GM19351 (cell line): ENCODE measurements around the gene HYDIN.
"Not testable (repeated sequence)": the region's sequence is repeated elsewhere in the genome, so short reads cannot be mapped to it uniquely, and the experiment has no call there.

ENCODE experiments used
- ATAC-seq: cut with Tn5 transposase; IDR thresholded peaks from one replicate; pipeline ENCODE4 v1.9.1; 2021; ENCODE audit warnings: mild to moderate bottlenecking, moderate library complexity; ENCODE audit not compliant: unreplicated experiment

The HYDIN gene

GRCh38 chr16:71009440-71010223, 220.9 kb downstream of the HYDIN start:
- not testable (repeated sequence) for ATAC-seq

GRCh38 chr16:71006516-71006915, 224.0 kb downstream of the HYDIN start:
- not testable (repeated sequence) for ATAC-seq

GRCh38 chr16:70999735-71000134, 230.8 kb downstream of the HYDIN start:
- ATAC-seq: not testable (repeated sequence)

GRCh38 chr16:70995799-70996198, 234.7 kb downstream of the HYDIN start:
- not testable (repeated sequence) for ATAC-seq

- not testable (repeated sequence) for ATAC-seq
Measured at GRCh38 chr16:70992511-70992910, 238.0 kb downstream of the HYDIN start.

GRCh38 chr16:70987019-70987715, 243.4 kb downstream of the HYDIN start:
- ATAC-seq: not testable (repeated sequence)

- ATAC-seq: not testable (repeated sequence)
Measured at GRCh38 chr16:70984675-70985074, 245.8 kb downstream of the HYDIN start.

GRCh38 chr16:70968332-70968731, 262.2 kb downstream of the HYDIN start:
- ATAC-seq: not testable (repeated sequence)

GRCh38 chr16:70960169-70960568, 270.4 kb downstream of the HYDIN start:
- not testable (repeated sequence) for ATAC-seq

- not testable (repeated sequence) for ATAC-seq
Measured at GRCh38 chr16:70954922-70955321, 275.6 kb downstream of the HYDIN start.

- ATAC-seq: not testable (repeated sequence)
Measured at GRCh38 chr16:70953824-70954223, 276.7 kb downstream of the HYDIN start.

GRCh38 chr16:70943551-70943950, 287.0 kb downstream of the HYDIN start:
- ATAC-seq: not testable (repeated sequence)

- not testable (repeated sequence) for ATAC-seq
Measured at GRCh38 chr16:70939690-70940359, 290.7 kb downstream of the HYDIN start.

GRCh38 chr16:70936781-70937525, 293.6 kb downstream of the HYDIN start:
- ATAC-seq: not testable (repeated sequence)

- not testable (repeated sequence) for ATAC-seq
Measured at GRCh38 chr16:70935325-70935724, 295.2 kb downstream of the HYDIN start.

GRCh38 chr16:70933746-70934145, 296.8 kb downstream of the HYDIN start:
- not testable (repeated sequence) for ATAC-seq

- not testable (repeated sequence) for ATAC-seq
Measured at GRCh38 chr16:70930757-70931156, 299.8 kb downstream of the HYDIN start.

GRCh38 chr16:70922164-70922563, 308.4 kb downstream of the HYDIN start:
- ATAC-seq: not testable (repeated sequence)

- ATAC-seq: not testable (repeated sequence)
Measured at GRCh38 chr16:70920661-70921060, 309.9 kb downstream of the HYDIN start.

- ATAC-seq: not testable (repeated sequence)
Measured at GRCh38 chr16:70888208-70888607, 342.3 kb downstream of the HYDIN start.

GRCh38 chr16:70884652-70885051, 345.9 kb downstream of the HYDIN start:
- ATAC-seq: not testable (repeated sequence)
